Upper lobe of left lung (tissue), 4 donors: ENCODE measurements around the gene BHLHE40.
"Not testable (repeated sequence)": the region's sequence is repeated elsewhere in the genome, so short reads cannot be mapped to it uniquely, and the experiment has no call there.

Experiments
- CTCF ChIP-seq, 6 experiments: fragments of 450-650 bp in 4 of 6; fragments of 200-600 bp in 2 of 6; sonication (generic) in 2 of 6; IDR thresholded peaks; one replicate each; pipeline ENCODE4 v1.5.1; 2016 to 2019; ENCODE audit warnings: antibody characterized with exemption in 6 of 6
- EP300 ChIP-seq, 4 donors: sonication (generic); formaldehyde crosslinking; IDR thresholded peaks; one replicate each; pipeline ENCODE4 v1.5.1; 2017; ENCODE audit warnings: antibody characterized with exemption in 4 of 4, control low read depth in 2 of 4
- POLR2A ChIP-seq, 4 donors: fragments of 450-650 bp; IDR thresholded peaks; one replicate each; pipeline ENCODE4 v1.5.1; 2016 to 2017; ENCODE audit warnings: antibody characterized with exemption in 4 of 4, mild to moderate bottlenecking in 2 of 4

GRCh38 chr3:4967683-4968082, 11.6 kb upstream of the BHLHE40 start:
- not testable (repeated sequence) for TF ChIP-seq POLR2A, CTCF, EP300 (IDR thresholded peaks at IDR 0.05)
